ENCODE results near the gene TFEB.

Gene TFEB

GRCh38 chr6:41676431-41676830, 59.0 kb downstream of the TFEB start:
- H3K4me1 ChIP-seq (ENCODE audit: control insufficient read depth, insufficient read depth, low read length, poor library complexity, severe bottlenecking) = peaks cover 13% of the 10 kb centered on the region
- H3K27ac ChIP-seq (ENCODE audit: low read depth, low read length, severe bottlenecking) = no peak overlapping the region
- whole genome bisulfite sequencing, 2 experiments (ENCODE audit: insufficient coverage in 2 of 2) = 84 to 85% methylated on average over 4 to 5 of the region's 5 CpGs
- no peaks in the 10 kb centered on the region for H3K36me3 ChIP-seq (ENCODE audit: control insufficient read depth, insufficient read depth, low read length)
- no peaks in the 10 kb centered on the region for H3K9me3 ChIP-seq (ENCODE audit: control insufficient read depth, low read length)
- no peak overlapping the region for H3K4me3 ChIP-seq (ENCODE audit: extremely low read depth, insufficient read depth, low read length, poor library complexity, severe bottlenecking)

- H3K27ac ChIP-seq (ENCODE audit: low read depth, low read length, severe bottlenecking) = no peak overlapping the region
- peaks cover 13% of the 10 kb centered on the region for H3K4me1 ChIP-seq (ENCODE audit: control insufficient read depth, insufficient read depth, low read length, poor library complexity, severe bottlenecking)
- WGBS, 2 experiments (ENCODE audit: insufficient coverage in 2 of 2) = 81 to 100% methylated on average over 2 to 3 of the region's 6 CpGs
- H3K4me3 ChIP-seq (ENCODE audit: extremely low read depth, insufficient read depth, low read length, poor library complexity, severe bottlenecking) = no peak overlapping the region
- H3K9me3 ChIP-seq (ENCODE audit: control insufficient read depth, low read length) = no peaks in the 10 kb centered on the region
- no peaks in the 10 kb centered on the region for H3K36me3 ChIP-seq (ENCODE audit: control insufficient read depth, insufficient read depth, low read length)
These were observed 59.4 kb downstream of the TFEB start for GRCh38 chr6:41675992-41676391.

- H3K27ac ChIP-seq (ENCODE audit: low read depth, low read length, severe bottlenecking) = no peak overlapping the region
These were observed 60.1 kb downstream of the TFEB start for GRCh38 chr6:41675176-41675775.

GRCh38 chr6:41674231-41675000, 61.0 kb downstream of the TFEB start:
- H3K27ac ChIP-seq (ENCODE audit: low read depth, low read length, severe bottlenecking) = no peak overlapping the region
- no peaks in the 10 kb centered on the region for H3K9me3 ChIP-seq (ENCODE audit: control insufficient read depth, low read length)
- H3K4me3 ChIP-seq (ENCODE audit: extremely low read depth, insufficient read depth, low read length, poor library complexity, severe bottlenecking) = no peak overlapping the region
- WGBS, 2 experiments (ENCODE audit: insufficient coverage in 2 of 2) = 87 to 89% methylated on average over 3 of the region's 7 CpGs
- no peaks in the 10 kb centered on the region for H3K36me3 ChIP-seq (ENCODE audit: control insufficient read depth, insufficient read depth, low read length)
- H3K4me1 ChIP-seq (ENCODE audit: control insufficient read depth, insufficient read depth, low read length, poor library complexity, severe bottlenecking) = peaks cover 6% of the 10 kb centered on the region

More at GRCh38 chr6:41675176-41675775, 60.1 kb downstream of the TFEB start:
- no peak overlapping the region for H3K4me3 ChIP-seq (ENCODE audit: extremely low read depth, insufficient read depth, low read length, poor library complexity, severe bottlenecking)
- H3K9me3 ChIP-seq (ENCODE audit: control insufficient read depth, low read length) = no peaks in the 10 kb centered on the region
- peaks cover 10% of the 10 kb centered on the region for H3K4me1 ChIP-seq (ENCODE audit: control insufficient read depth, insufficient read depth, low read length, poor library complexity, severe bottlenecking)
- no peaks in the 10 kb centered on the region for H3K36me3 ChIP-seq (ENCODE audit: control insufficient read depth, insufficient read depth, low read length)
- WGBS, 2 experiments (ENCODE audit: insufficient coverage in 2 of 2) = 82 to 88% methylated on average over 3 of the region's 6 CpGs

- H3K4me1 ChIP-seq (ENCODE audit: control insufficient read depth, insufficient read depth, low read length, poor library complexity, severe bottlenecking) = peaks cover 6% of the 10 kb centered on the region
- no peaks in the 10 kb centered on the region for H3K9me3 ChIP-seq (ENCODE audit: control insufficient read depth, low read length)
- no peak overlapping the region for H3K27ac ChIP-seq (ENCODE audit: low read depth, low read length, severe bottlenecking)
- no peak overlapping the region for H3K4me3 ChIP-seq (ENCODE audit: extremely low read depth, insufficient read depth, low read length, poor library complexity, severe bottlenecking)
- WGBS, 2 experiments (ENCODE audit: insufficient coverage in 2 of 2) = 63 to 73% methylated on average over 5 of the region's 5 CpGs
- no peaks in the 10 kb centered on the region for H3K36me3 ChIP-seq (ENCODE audit: control insufficient read depth, insufficient read depth, low read length)
These were observed 61.8 kb downstream of the TFEB start for GRCh38 chr6:41673704-41674000.

GRCh38 chr6:41672816-41673703, 62.3 kb downstream of the TFEB start:
- Histone ChIP-seq H3K4me1 (ENCODE audit: control insufficient read depth, insufficient read depth, low read length, poor library complexity, severe bottlenecking) (peaks cover 6% of the 10 kb centered on the region), H3K36me3 (ENCODE audit: control insufficient read depth, insufficient read depth, low read length) (no peaks in the 10 kb centered on the region)
- 89 to 91% methylated on average over 13 to 17 of the region's 17 CpGs for WGBS, 2 experiments (ENCODE audit: insufficient coverage in 2 of 2)

GRCh38 chr6:41672016-41672415, 63.4 kb downstream of the TFEB start:
- H3K27ac ChIP-seq (ENCODE audit: low read depth, low read length, severe bottlenecking) = no peak overlapping the region
- 88 to 95% methylated on average over 7 of the region's 7 CpGs for WGBS, 2 experiments (ENCODE audit: insufficient coverage in 2 of 2)
- peaks cover 6% of the 10 kb centered on the region for H3K4me1 ChIP-seq (ENCODE audit: control insufficient read depth, insufficient read depth, low read length, poor library complexity, severe bottlenecking)
- H3K36me3 ChIP-seq (ENCODE audit: control insufficient read depth, insufficient read depth, low read length) = no peaks in the 10 kb centered on the region
- H3K4me3 ChIP-seq (ENCODE audit: extremely low read depth, insufficient read depth, low read length, poor library complexity, severe bottlenecking) = no peak overlapping the region
- H3K9me3 ChIP-seq (ENCODE audit: control insufficient read depth, low read length) = no peaks in the 10 kb centered on the region

More at GRCh38 chr6:41672816-41673703, 62.3 kb downstream of the TFEB start:
- no peak overlapping the region for H3K4me3 ChIP-seq (ENCODE audit: extremely low read depth, insufficient read depth, low read length, poor library complexity, severe bottlenecking)
- no peak overlapping the region for H3K27ac ChIP-seq (ENCODE audit: low read depth, low read length, severe bottlenecking)
- H3K9me3 ChIP-seq (ENCODE audit: control insufficient read depth, low read length) = no peaks in the 10 kb centered on the region

- Histone ChIP-seq H3K4me3 (ENCODE audit: extremely low read depth, insufficient read depth, low read length, poor library complexity, severe bottlenecking) (no peak overlapping the region), H3K4me1 (ENCODE audit: control insufficient read depth, insufficient read depth, low read length, poor library complexity, severe bottlenecking) (peaks cover 6% of the 10 kb centered on the region), H3K27ac (ENCODE audit: low read depth, low read length, severe bottlenecking) (no peak overlapping the region), H3K9me3 (ENCODE audit: control insufficient read depth, low read length) (no peaks in the 10 kb centered on the region), H3K36me3 (ENCODE audit: control insufficient read depth, insufficient read depth, low read length) (no peaks in the 10 kb centered on the region)
- 54 to 88% methylated on average over 2 to 4 of the region's 5 CpGs for WGBS, 2 experiments (ENCODE audit: insufficient coverage in 2 of 2)
These were observed 64.0 kb downstream of the TFEB start for GRCh38 chr6:41671376-41671775.

GRCh38 chr6:41670703-41671360, 64.6 kb downstream of the TFEB start:
- Histone ChIP-seq H3K4me3 (ENCODE audit: extremely low read depth, insufficient read depth, low read length, poor library complexity, severe bottlenecking) (no peak overlapping the region), H3K9me3 (ENCODE audit: control insufficient read depth, low read length) (no peaks in the 10 kb centered on the region), H3K36me3 (ENCODE audit: control insufficient read depth, insufficient read depth, low read length) (no peaks in the 10 kb centered on the region), H3K4me1 (ENCODE audit: control insufficient read depth, insufficient read depth, low read length, poor library complexity, severe bottlenecking) (peaks cover 6% of the 10 kb centered on the region), H3K27ac (ENCODE audit: low read depth, low read length, severe bottlenecking) (no peak overlapping the region)
- 85 to 94% methylated on average over 8 to 9 of the region's 9 CpGs for WGBS, 2 experiments (ENCODE audit: insufficient coverage in 2 of 2)

- H3K4me3 ChIP-seq (ENCODE audit: extremely low read depth, insufficient read depth, low read length, poor library complexity, severe bottlenecking) = no peak overlapping the region
- no peaks in the 10 kb centered on the region for H3K9me3 ChIP-seq (ENCODE audit: control insufficient read depth, low read length)
- H3K36me3 ChIP-seq (ENCODE audit: control insufficient read depth, insufficient read depth, low read length) = no peaks in the 10 kb centered on the region
- H3K27ac ChIP-seq (ENCODE audit: low read depth, low read length, severe bottlenecking) = no peak overlapping the region
- no peaks in the 10 kb centered on the region for H3K4me1 ChIP-seq (ENCODE audit: control insufficient read depth, insufficient read depth, low read length, poor library complexity, severe bottlenecking)
- no CpG with 5 or more reads among the region's 2 CpGs for WGBS, 2 experiments (ENCODE audit: insufficient coverage in 2 of 2)
These were observed 66.4 kb downstream of the TFEB start for GRCh38 chr6:41668968-41669367.

Data from mesodermal cell (in vitro differentiated cells).